ENCODE measurements around the gene ERF. TPM values are rescaled to one million over a fixed set of nuclear protein-coding genes. Genes with fewer than 3 reads are reported as not detected.

Gene ERF
- total and polyA plus RNA-seq, 2 of the 8 experiments (the other 6 are each of a cell fraction or from before 2014, with no cell fraction given) = 43.7 to 62.7 TPM

GRCh38 chr19:42267644-42268141, 12.8 kb upstream of the ERF start:
- H2BK12ac ChIP-seq (ENCODE audit: low read depth, low read length) = peak overlapping the region; percentile 85; the same call in 1 of the 2 replicates
- no peak overlapping the region for H2BK20ac ChIP-seq (ENCODE audit: low read length)
- peak overlapping the region; percentile 1; the same call in 1 of the 2 replicates for H2BK5ac ChIP-seq (ENCODE audit: low read depth, low read length)
- peak overlapping the region; percentile 75; the same call in 1 of the 2 replicates for H2AFZ ChIP-seq (ENCODE audit: low read length)
- peak overlapping the region; percentile 86 to 98 for H3K4me2 ChIP-seq (ENCODE audit: insufficient read depth in 1 of 2, low read depth in 2 of 2, low read length in 2 of 2)
- peaks cover 10% of the 10 kb centered on the region; the same call in 1 of the 2 replicates for H3K23me2 ChIP-seq (ENCODE audit: low read depth, low read length)
- ChIA-PET CTCF (ENCODE audit: partially characterized antibody) (interaction anchor here (1.1 to 4.4 kb wide), 5 partner anchors 9 to 23 kb away, joined by 3 to 35 read pairs (median 4); no protein-coding TSS in a partner anchor), POLR2A (ENCODE audit: partially characterized antibody) (interaction anchor here (1.0 to 1.6 kb wide), 5 partner anchors 12 to 52 kb away, joined by 3 to 7 read pairs (median 4); no protein-coding TSS in a partner anchor)
- no peak overlapping the region for H3K18ac ChIP-seq (ENCODE audit: extremely low read depth, low read length)
- peaks cover 0 to 9% of the 10 kb centered on the region in 2 experiments; a peak in 1 of 4 replicates for H3K79me2 ChIP-seq (ENCODE audit: control insufficient read depth in 1 of 2, insufficient read depth in 2 of 2, low read length in 2 of 2)
- no peak overlapping the region for H4K91ac ChIP-seq (replicated peaks; ENCODE audit: insufficient read length, low read length)
- no peak overlapping the region for H2BK120ac ChIP-seq (replicated peaks; ENCODE audit: low read depth, low read length)
- no peaks in the 10 kb centered on the region for H4K20me1 ChIP-seq (replicated peaks in 1 of 2; ENCODE audit: control insufficient read depth in 1 of 2, insufficient read depth in 2 of 2, low read length in 2 of 2)
- H3K4me3 ChIP-seq (ENCODE audit: extremely low read depth in 1 of 4, insufficient read depth in 2 of 4, low read depth in 3 of 4, low read length in 4 of 4) = peak overlapping the region; percentile 75 to 99 (median 86)
- H3K9me3 ChIP-seq (ENCODE audit: insufficient read depth in 2 of 2, low read depth in 1 of 2, low read length in 1 of 2) = no peaks in the 10 kb centered on the region
- no peaks in the 10 kb centered on the region for H3K27me3 ChIP-seq (replicated peaks in 1 of 4; ENCODE audit: control insufficient read depth in 3 of 4, extremely low read depth in 1 of 4, insufficient read depth in 3 of 4, low read length in 3 of 4)
- H3K56ac ChIP-seq (replicated peaks; ENCODE audit: insufficient read length, low read depth, low read length) = no peak overlapping the region
- peak overlapping the region; percentile 40; the same call in 1 of the 2 replicates for H3K27ac ChIP-seq (ENCODE audit: low read depth, low read length)
- peak overlapping the region; percentile 69 to 100 (median 84) for H3K9ac ChIP-seq (replicated peaks in 1 of 4; ENCODE audit: extremely low read depth in 1 of 4, low read depth in 3 of 4, low read length in 3 of 4)
- no peak overlapping the region for H3K23ac ChIP-seq (ENCODE audit: insufficient read length)
- no peak overlapping the region for H2AK5ac ChIP-seq (ENCODE audit: low read depth, low read length)
- no peak overlapping the region for H4K8ac ChIP-seq (ENCODE audit: extremely low read depth, insufficient read depth, low read length)
- H4K5ac ChIP-seq (ENCODE audit: insufficient read length, low read depth, low read length) = no peak overlapping the region
- no peak for TF ChIP-seq MAFK (IDR thresholded peaks at IDR 0.05; ENCODE audit: low read depth, low read length)
- peak; percentile 68 for TF ChIP-seq KDM4A (IDR thresholded peaks at IDR 0.05; ENCODE audit: low read depth, low read length, severe bottlenecking)
- no peak for TF ChIP-seq EZH2 (IDR thresholded peaks at IDR 0.05; ENCODE audit: low read depth, low read length, severe bottlenecking)
- TF ChIP-seq EGR1 (IDR thresholded peaks at IDR 0.05; ENCODE audit: borderline replicate concordance, low read depth, low read length) = no peak
- peak; percentile 54 for TF ChIP-seq SAP30 (IDR thresholded peaks at IDR 0.05; ENCODE audit: insufficient read depth, insufficient replicate concordance, low read length)
- peak; percentile 47 for TF ChIP-seq ASH2L (IDR thresholded peaks at IDR 0.05; ENCODE audit: low read length)
- peak; percentile 83 to 87; a peak in 3 of 4 replicates for TF ChIP-seq SIN3A (conservative IDR thresholded peaks at IDR 0.05 in 1 of 2, IDR thresholded peaks at IDR 0.05 in 1 of 2; ENCODE audit: low read depth in 1 of 2, low read length in 2 of 2)
- peaks cover 5% of the 10 kb centered on the region for H3K79me1 ChIP-seq (ENCODE audit: low read depth, low read length)
- peak overlapping the region; percentile 99; the same call in 1 of the 2 replicates for H2BK15ac ChIP-seq (ENCODE audit: low read length)
- 0 out of 8 replicates have a peak, but pooled peaks cover 0 to 4% (median 0%) of the 10 kb centered on the region in 4 experiments for H3K36me3 ChIP-seq (ENCODE audit: control insufficient read depth in 2 of 4, insufficient read depth in 4 of 4, low read length in 3 of 4)
- 21% methylated on average over 13 of the region's 13 CpGs; no CpG with 5 or more reads in 1 of the 2 experiments for WGBS, 2 experiments (ENCODE audit: extremely low coverage in 1 of 2, insufficient coverage in 1 of 2, insufficient read length in 1 of 2, insufficient replicate concordance in 2 of 2, low coverage in 1 of 2, low lambda C conversion rate in 2 of 2, missing lambda C conversion rate in 1 of 2)
- DNase-seq (ENCODE audit: low read depth in 1 of 2, low spot score in 2 of 2) (no peak), FAIRE-seq (no peak)
- no peak overlapping the region for H3K4ac ChIP-seq (replicated peaks; ENCODE audit: insufficient read length, low read depth, low read length)
- no peak overlapping the region for H3K14ac ChIP-seq (ENCODE audit: insufficient read length)
- peaks cover 2 to 21% (median 10%) of the 10 kb centered on the region in 4 experiments for H3K4me1 ChIP-seq (replicated peaks in 1 of 4; ENCODE audit: control insufficient read depth in 3 of 4, insufficient read depth in 4 of 4, low read length in 3 of 4)
